NCI-H1417 treated with DMSO at 0.1 percent for 48 hours (cell line): ENCODE results near the gene CCDC127.
"Not testable (repeated sequence)": the region's sequence is repeated elsewhere in the genome, so short reads cannot be mapped to it uniquely, and the experiment has no call there.

ENCODE experiments used
- DNase-seq: peaks from one replicate; lab custom pipeline; 2025; lab: John Stamatoyannopoulos, UW

The CCDC127 gene

DNA sequence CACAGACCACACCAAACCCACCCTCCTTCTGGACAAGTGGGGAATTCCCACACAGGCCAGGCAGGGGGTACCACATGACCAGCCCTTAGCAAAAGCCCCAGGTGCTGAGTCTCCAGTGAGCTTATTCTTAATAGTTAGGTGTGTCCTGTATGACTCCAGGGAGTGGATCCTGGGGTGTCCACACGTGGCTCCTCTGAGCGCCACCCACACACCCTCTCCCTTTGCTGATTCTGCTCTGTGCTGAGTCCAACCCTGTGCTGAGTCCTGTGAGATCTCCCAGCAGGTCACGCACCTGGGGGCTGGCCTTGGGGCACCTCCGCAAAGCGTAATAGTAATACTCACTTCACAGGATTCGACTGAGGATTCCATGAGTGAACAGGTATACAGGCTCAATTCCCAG lies 14.0 kb downstream of the CCDC127 start:
- no peak for DNase-seq

GRCh38 chr5:203246-203930 lies 14.6 kb downstream of the CCDC127 start:
- no peak for DNase-seq

DNA sequence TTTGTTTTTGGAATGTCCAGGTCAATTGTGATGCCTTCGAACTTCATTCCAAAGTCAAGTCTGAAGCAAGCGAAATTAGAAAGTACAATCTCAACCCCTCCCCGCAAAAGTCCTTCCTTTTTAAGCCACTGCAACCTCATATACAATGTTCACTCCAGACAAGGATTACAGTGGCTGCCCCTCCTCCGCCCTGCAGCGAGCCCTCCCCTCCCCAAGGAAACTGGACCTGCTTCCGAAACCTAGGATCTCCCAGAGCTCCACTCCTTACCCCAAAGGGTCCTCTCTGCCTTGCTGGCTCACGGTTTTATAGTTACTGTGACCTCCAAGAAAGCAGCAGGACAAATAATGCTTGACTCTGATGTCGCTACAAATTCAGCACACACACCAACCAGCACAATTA lies 16.3 kb downstream of the CCDC127 start:
- no peak for DNase-seq

- no peak for DNase-seq
These were observed 17.0 kb downstream of the CCDC127 start for GRCh38 chr5:200985-201384.

GRCh38 chr5:199950-200645 lies 17.9 kb downstream of the CCDC127 start:
- no peak for DNase-seq

GRCh38 chr5:199197-199949 lies 18.6 kb downstream of the CCDC127 start:
- no peak for DNase-seq

- DNase-seq = no peak
These were observed 19.3 kb downstream of the CCDC127 start for GRCh38 chr5:198516-199196.

DNA sequence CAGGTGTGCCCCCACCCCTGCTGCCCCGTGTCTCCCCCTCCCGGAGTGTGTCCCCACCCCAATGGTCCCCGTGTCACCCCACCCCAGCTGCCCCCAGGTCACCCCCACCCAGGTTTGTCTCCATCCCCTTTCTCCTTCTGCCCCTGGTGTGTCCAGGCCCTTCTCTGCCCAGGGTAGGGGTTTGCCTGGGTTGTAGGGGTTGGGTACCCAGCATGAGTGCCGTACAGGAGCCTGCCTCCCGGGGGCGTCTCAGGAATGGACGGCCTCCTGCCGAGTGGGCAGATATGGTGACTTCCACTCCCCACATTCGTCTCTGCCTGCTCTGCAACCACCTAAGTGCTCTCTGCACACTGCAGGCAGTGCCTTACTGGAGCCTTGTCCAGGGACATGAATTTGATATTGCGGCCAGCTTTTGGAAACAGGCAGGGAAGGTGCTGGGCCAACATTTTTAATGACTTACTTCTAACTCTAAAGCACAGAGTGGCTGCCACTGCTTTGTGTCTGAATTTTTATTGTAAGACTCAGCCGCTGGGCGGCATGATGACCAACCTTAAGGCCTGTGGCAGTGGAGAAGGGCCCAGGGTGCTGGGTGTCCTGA lies 20.0 kb downstream of the CCDC127 start:
- no peak for DNase-seq

GRCh38 chr5:197031-197430 lies 20.9 kb downstream of the CCDC127 start:
- DNase-seq = not testable (repeated sequence)

DNA sequence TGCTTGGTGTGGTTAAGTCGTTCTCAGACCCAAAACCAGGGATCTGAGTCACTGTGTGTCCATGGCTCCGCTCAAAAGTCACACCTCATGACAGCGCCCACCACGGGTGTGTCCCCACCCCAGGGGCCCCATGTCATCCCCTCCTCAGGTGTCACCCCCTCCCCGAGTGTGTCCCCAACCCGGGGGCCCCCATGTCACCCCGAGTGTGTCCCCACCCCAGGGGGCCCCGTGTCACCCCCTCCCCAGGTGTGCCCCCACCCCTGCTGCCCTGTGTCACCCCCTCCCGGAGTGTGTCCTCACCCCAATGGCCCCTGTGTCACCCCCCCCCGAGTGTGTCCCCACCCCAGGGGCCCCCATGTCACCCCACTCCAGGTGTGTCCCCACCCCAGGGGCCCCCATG lies 21.6 kb downstream of the CCDC127 start:
- DNase-seq = no peak

DNA sequence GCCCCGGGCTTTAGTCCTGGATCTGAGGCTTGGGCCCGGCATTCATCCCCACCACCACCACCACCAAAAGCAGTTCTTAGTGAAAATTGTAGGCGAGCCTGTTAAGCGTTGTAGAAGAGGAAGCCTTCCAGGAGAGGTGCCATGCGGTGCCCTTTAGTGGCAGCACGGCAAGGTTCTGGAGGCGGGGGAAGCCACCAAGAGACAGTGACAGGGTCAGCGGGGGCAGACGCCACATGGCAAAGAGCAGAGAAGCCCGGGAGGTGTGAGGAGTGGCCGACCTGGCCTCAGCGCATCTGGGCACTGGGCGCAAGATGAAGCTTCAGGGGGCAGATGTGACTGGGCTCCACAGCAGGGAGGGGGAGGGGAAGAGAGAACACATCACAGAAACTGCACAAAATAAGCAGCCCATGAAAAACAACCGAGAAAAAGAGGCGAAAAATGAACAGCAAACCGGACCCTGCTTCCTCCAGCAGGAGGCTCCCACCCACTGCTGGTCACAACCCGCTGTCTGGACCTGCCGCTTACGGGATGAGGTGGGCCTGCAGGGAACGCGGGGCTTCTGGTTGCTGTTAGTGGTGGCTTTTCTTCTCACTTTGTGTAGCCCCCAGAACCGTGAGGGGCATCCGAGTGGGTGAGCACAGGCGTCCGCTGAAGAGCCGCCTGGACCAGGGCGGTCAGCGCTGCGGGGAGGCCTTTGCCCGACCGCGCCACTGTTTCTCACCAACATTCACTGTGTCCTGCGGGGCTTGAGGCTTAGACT lies 22.4 kb downstream of the CCDC127 start:
- no peak for DNase-seq

GRCh38 chr5:194603-195209 lies 23.2 kb downstream of the CCDC127 start:
- DNase-seq = no peak

DNA sequence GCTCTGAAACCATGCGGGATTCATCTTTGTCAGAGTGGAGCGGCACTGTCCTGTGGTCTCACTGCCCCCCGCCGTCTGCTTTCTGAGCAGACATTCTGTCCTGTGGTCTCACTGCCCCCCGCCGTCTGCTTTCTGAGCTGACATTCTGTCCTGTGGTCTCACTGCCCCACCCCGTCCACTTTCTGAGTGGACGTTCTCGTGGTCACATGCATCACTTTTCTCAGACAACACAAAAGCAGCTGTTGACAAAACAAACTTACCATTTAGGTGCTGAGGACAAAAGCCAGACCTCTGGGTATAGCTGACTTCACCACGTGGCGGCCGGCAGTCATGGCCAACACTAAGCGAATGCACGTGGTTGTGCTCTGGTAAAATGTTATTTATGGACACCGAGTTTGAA lies 23.9 kb downstream of the CCDC127 start:
- DNase-seq = no peak

DNA sequence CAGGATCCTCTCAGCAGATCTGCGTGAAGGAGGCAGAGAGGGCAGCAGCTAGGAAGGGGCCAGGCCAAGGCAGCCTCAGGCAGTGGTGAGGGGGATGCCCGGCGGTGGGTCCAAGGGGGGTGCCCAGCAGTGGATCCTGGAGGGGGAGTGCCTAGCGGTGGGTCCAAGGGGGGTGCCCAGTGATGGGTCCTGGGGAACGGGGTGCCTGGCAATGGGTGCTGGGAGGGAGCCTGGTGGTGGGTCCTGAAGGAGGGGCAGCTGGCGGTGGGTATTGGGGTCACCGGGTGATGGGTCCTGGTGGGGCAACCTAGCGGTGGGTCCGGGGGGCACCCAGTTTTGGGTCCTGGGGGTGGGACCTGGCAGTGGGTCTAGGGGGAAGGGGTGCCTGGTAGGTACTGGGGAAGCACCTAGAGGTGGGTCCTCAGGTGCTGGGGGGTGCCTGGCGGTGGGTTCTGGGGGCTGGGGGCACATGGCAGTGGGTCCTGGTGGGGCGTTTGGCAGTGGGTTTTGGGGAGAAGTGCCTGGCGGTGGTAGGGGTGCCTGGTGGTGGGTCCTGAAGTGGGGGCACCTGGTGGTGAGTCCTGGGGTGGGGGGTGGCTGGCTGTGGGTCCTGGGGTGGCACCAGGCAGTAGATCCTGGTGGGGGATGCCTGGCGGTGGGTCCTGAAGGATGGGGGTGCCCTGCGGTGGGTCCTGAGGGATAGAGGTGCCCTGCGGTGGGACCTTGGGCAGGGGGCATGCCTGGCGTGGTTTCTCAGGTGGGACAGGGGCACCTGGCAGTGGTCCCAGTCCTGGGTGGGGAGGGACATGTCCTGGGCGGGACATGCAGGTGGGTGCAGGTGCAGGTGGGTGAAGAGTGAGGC lies 24.8 kb downstream of the CCDC127 start:
- DNase-seq = no peak

- DNase-seq = no peak
These were observed 25.3 kb downstream of the CCDC127 start for GRCh38 chr5:192691-192969.

- no peak for DNase-seq
These were observed 25.8 kb downstream of the CCDC127 start for GRCh38 chr5:191949-192690.

DNA sequence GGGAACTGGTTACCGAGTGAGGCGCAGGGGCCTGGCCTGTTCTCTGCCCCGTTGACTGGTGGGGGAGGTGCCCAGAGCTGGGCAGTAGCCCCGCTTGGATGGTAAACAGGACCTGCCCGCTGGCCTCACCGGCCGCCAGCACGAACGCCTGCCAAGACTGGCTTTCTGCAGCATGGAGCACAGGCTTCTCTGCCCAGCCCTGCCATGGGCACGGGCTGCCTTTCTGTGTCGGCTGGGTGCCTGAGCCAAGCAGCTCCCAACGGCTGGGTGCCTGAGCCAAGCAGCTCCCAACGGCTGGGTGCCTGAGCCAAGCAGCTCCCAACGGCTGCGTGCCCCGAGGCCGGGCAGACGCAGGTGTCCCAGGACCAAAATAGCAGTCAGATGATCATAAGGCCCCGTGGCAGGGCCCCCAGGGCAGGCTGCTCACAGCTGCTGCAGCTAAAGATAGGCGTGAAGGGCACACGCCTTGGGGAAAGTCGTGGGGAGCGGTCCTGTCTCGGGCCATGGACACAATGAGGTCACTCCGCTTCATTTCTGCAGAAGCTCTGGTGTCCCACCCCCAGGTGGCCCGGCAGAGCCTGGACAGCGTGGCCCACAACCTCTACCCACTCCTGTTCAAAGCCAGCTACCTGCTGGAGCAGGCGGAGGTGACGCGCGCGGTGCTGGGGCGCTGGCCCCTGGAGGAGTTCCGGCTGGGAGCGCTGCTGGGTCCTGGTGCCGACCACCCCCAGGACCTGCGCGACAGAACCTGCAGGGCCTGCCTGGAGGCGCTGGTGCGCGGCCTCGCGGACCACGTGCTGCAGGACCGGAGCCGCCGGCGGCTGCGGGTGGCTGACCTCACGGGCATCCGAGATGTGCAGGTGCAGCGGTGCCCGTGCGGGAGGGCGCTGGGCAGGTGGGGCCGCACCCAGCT lies 26.7 kb downstream of the CCDC127 start, which contains the start of gene LRRC14B:
LRRC14B (plus strand) TSS at position 460 of the 913 bp plus-strand sequence; CDS start at position 504, 44 bp downstream.
- peak; percentile 10 for DNase-seq

DNA sequence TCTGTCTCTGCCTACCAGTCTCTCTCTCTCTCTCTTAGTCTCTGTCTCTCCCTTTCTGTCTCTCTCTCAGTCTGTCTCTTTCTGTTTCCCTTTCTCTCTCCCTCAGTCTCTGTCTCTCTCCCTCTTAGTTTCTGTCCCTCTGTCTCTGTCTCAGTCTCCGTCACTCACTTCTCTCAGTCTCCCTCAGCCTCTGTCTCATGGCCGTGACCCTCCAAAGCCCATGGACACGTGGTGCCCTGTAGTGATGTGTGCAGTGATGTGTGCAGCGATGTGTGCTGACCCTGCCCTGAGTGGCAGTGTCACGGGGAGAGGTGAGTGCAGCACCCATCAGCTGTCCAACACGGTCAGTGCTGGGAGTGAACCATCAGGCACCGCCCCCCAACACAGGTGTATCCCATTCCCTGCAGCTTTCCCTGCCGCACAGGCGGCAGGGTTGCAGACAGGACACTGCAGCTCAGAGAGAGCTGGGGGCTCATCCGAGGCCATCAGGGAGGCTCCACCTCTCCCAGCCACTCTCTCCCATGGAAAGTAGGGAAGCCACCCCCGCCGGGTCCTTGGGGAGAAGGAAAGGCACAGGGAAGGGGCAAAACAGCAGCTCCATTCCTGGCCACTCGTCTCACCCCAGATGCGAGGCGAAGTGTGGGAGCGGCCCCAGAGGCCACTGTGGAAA lies 27.5 kb downstream of the CCDC127 start:
- DNase-seq = no peak
